HL-60 (cell line): Measurements from ENCODE around the gene CHST9.

Source experiments
- CTCF ChIP-seq: IDR thresholded peaks from one replicate; pipeline ENCODE4 v1.5.1; 2011; ENCODE audit warnings: low read length, control low read depth, inconsistent platforms; ENCODE audit not compliant: insufficient read depth
- GABPA ChIP-seq: IDR thresholded peaks from 2 replicates; pipeline ENCODE4 v1.6.1; 2012; ENCODE audit warnings: low read depth
- POLR2AphosphoS5 ChIP-seq: IDR thresholded peaks from 2 replicates; pipeline ENCODE4 v1.6.1; 2012; ENCODE audit warnings: low read depth
- REST ChIP-seq: IDR thresholded peaks from 2 replicates; pipeline ENCODE4 v1.6.1; 2012; ENCODE audit warnings: low read depth; ENCODE audit not compliant: insufficient replicate concordance
- SPI1 ChIP-seq: IDR thresholded peaks from 2 replicates; pipeline ENCODE4 v1.6.1; 2012; ENCODE audit warnings: low read depth, mild to moderate bottlenecking, borderline replicate concordance

GRCh38 chr18:26864658-26865057 is 320.4 kb downstream of the CHST9 start:
- TF ChIP-seq CTCF (no peak), POLR2AphosphoS5 (no peak), REST (no peak), GABPA (no peak), SPI1 (no peak)
